ENCODE results near the gene PARP1. TPM values are rescaled to one million over a fixed set of nuclear protein-coding genes. Genes with fewer than 3 reads are reported as not detected.
A peak's percentile ranks its signal among the peaks of the same experiment; 100 is the strongest.

PARP1 gene
- total RNA-seq, 3 donors from 2014 or later (not counting 1 experiment from before 2014, with no cell fraction given), result 62.0 to 81.5 (median 77.0) TPM

GRCh38 chr1:226378071-226378470 lies 29.8 kb downstream of the PARP1 start:
- no peak for TF ChIP-seq CTCF (IDR thresholded peaks at IDR 0.05)
- Mint-ChIP-seq H3K4me1 (peaks cover 4 to 5% of the 10 kb centered on the region in 2 donors), H3K9me3 (no peaks in the 10 kb centered on the region), H3K36me3 (peaks cover 40% of the 10 kb centered on the region), H3K4me3 (no peak overlapping the region), H3K27me3 (ENCODE audit: low read depth in 2 of 2) (no peaks in the 10 kb centered on the region), H3K27ac (no peak overlapping the region)
- Histone ChIP-seq H3K27ac (ENCODE audit: low read length) (no peak overlapping the region), H3K9me3 (ENCODE audit: control insufficient read depth, insufficient read depth, low read length) (no peaks in the 10 kb centered on the region), H3K4me3 (ENCODE audit: low read length) (no peak overlapping the region), H3K4me1 (ENCODE audit: control insufficient read depth, insufficient read depth, low read length) (no peaks in the 10 kb centered on the region), H3K27me3 (ENCODE audit: control insufficient read depth, insufficient read depth, low read length) (no peaks in the 10 kb centered on the region), H3K36me3 (ENCODE audit: control insufficient read depth, insufficient read depth, low read length) (peaks cover 99% of the 10 kb centered on the region)
- 100% methylated on average over 2 of the region's 2 CpGs for WGBS (ENCODE audit: insufficient coverage)
- DNase-seq (no peak), ATAC-seq (no peak)
- intact Hi-C loops (cut with micrococcal nuclease), result no loop called here

GRCh38 chr1:226376300-226376699 lies 31.6 kb downstream of the PARP1 start:
- H3K27me3 Mint-ChIP-seq (ENCODE audit: low read depth in 2 of 2), result no peaks in the 10 kb centered on the region
- no peaks in the 10 kb centered on the region for H3K27me3 ChIP-seq (ENCODE audit: control insufficient read depth, insufficient read depth, low read length)
- TF ChIP-seq CTCF (IDR thresholded peaks at IDR 0.05), result no peak
- no peak for ATAC-seq
- H3K9me3 Mint-ChIP-seq, result no peaks in the 10 kb centered on the region
- H3K9me3 ChIP-seq (ENCODE audit: control insufficient read depth, insufficient read depth, low read length), result no peaks in the 10 kb centered on the region
- peaks cover 40% of the 10 kb centered on the region for H3K36me3 Mint-ChIP-seq
- no peak overlapping the region for H3K27ac Mint-ChIP-seq
- H3K4me1 Mint-ChIP-seq, result peaks cover 4 to 5% of the 10 kb centered on the region in 2 donors
- intact Hi-C loops (cut with micrococcal nuclease), result no loop called here
- WGBS (ENCODE audit: insufficient coverage), result 94% methylated on average over 3 of the region's 3 CpGs
- H3K36me3 ChIP-seq (ENCODE audit: control insufficient read depth, insufficient read depth, low read length), result peaks cover 95% of the 10 kb centered on the region
- DNase-seq, result no peak
- no peaks in the 10 kb centered on the region for H3K4me1 ChIP-seq (ENCODE audit: control insufficient read depth, insufficient read depth, low read length)
- no peak overlapping the region for H3K4me3 ChIP-seq (ENCODE audit: low read length)
- no peak overlapping the region for H3K4me3 Mint-ChIP-seq
- H3K27ac ChIP-seq (ENCODE audit: low read length), result no peak overlapping the region

- peaks cover 0 to 4% of the 10 kb centered on the region in 2 donors for H3K4me1 Mint-ChIP-seq
- intact Hi-C loops (cut with micrococcal nuclease), result no loop called here
- Histone ChIP-seq H3K36me3 (ENCODE audit: control insufficient read depth, insufficient read depth, low read length) (peaks cover 80% of the 10 kb centered on the region), H3K9me3 (ENCODE audit: control insufficient read depth, insufficient read depth, low read length) (no peaks in the 10 kb centered on the region), H3K27ac (ENCODE audit: low read length) (no peak overlapping the region), H3K27me3 (ENCODE audit: control insufficient read depth, insufficient read depth, low read length) (no peaks in the 10 kb centered on the region), H3K4me3 (ENCODE audit: low read length) (no peak overlapping the region), H3K4me1 (ENCODE audit: control insufficient read depth, insufficient read depth, low read length) (peaks cover 6% of the 10 kb centered on the region)
- 93% methylated on average over 7 of the region's 7 CpGs for WGBS (ENCODE audit: insufficient coverage)
- no peaks in the 10 kb centered on the region for H3K9me3 Mint-ChIP-seq
- peaks cover 27% of the 10 kb centered on the region for H3K36me3 Mint-ChIP-seq
- DNase-seq, result no peak
- H3K27ac Mint-ChIP-seq, result no peak overlapping the region
- H3K27me3 Mint-ChIP-seq (ENCODE audit: low read depth in 2 of 2), result no peaks in the 10 kb centered on the region
- TF ChIP-seq CTCF (IDR thresholded peaks at IDR 0.05), result no peak
- no peak for ATAC-seq
- H3K4me3 Mint-ChIP-seq, result no peak overlapping the region
Measured at GRCh38 chr1:226373376-226373775, 34.5 kb downstream of the PARP1 start.

- H3K4me1 Mint-ChIP-seq, result peaks cover 0 to 4% of the 10 kb centered on the region in 2 donors
Measured at GRCh38 chr1:226372885-226373284, 35.0 kb downstream of the PARP1 start.

More at GRCh38 chr1:226372885-226373284, 35.0 kb downstream of the PARP1 start:
- Histone ChIP-seq H3K4me3 (ENCODE audit: low read length) (no peak overlapping the region), H3K36me3 (ENCODE audit: control insufficient read depth, insufficient read depth, low read length) (peaks cover 80% of the 10 kb centered on the region), H3K4me1 (ENCODE audit: control insufficient read depth, insufficient read depth, low read length) (peaks cover 6% of the 10 kb centered on the region), H3K27ac (ENCODE audit: low read length) (no peak overlapping the region), H3K9me3 (ENCODE audit: control insufficient read depth, insufficient read depth, low read length) (no peaks in the 10 kb centered on the region), H3K27me3 (ENCODE audit: control insufficient read depth, insufficient read depth, low read length) (no peaks in the 10 kb centered on the region)
- no peak for TF ChIP-seq CTCF (IDR thresholded peaks at IDR 0.05)
- ATAC-seq (no peak), DNase-seq (no peak)
- intact Hi-C loops (cut with micrococcal nuclease), result no loop called here
- Mint-ChIP-seq H3K27me3 (ENCODE audit: low read depth in 2 of 2) (no peaks in the 10 kb centered on the region), H3K36me3 (peaks cover 28% of the 10 kb centered on the region), H3K9me3 (no peaks in the 10 kb centered on the region), H3K27ac (peak overlapping the region in 1 of 2 donors; percentile 15), H3K4me3 (no peak overlapping the region)
- WGBS (ENCODE audit: insufficient coverage), result 97% methylated on average over 9 of the region's 9 CpGs
